GM03348 (cell line): ENCODE measurements around the gene TMEM131.
A peak's percentile ranks its signal among the peaks of the same experiment; 100 is the strongest.

ENCODE experiments used
- DNase-seq: peaks from one replicate; pipeline ENCODE4 v3.0.0; 2012; ENCODE audit warnings: low spot score

TMEM131 gene

DNA sequence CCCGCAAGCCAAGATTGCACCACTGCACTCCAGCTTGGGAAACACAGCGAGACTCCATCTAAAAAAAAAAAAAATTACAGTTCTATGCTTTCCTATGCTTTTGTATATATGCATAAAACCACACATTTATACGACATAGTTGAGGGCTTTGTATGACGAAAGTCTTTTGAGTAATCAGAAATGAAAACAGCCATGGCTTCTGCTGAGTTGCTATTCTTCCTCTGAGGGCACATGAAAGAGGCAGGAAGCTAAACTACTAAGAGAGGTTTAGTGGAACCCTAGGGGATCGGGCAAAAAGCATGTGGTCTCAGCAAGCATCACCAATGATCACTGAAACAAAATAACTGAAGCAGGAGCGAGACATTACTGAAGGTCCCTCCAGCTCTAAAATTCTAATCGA, 182.8 kb downstream of the TMEM131 start:
- DNase-seq = no peak

DNA sequence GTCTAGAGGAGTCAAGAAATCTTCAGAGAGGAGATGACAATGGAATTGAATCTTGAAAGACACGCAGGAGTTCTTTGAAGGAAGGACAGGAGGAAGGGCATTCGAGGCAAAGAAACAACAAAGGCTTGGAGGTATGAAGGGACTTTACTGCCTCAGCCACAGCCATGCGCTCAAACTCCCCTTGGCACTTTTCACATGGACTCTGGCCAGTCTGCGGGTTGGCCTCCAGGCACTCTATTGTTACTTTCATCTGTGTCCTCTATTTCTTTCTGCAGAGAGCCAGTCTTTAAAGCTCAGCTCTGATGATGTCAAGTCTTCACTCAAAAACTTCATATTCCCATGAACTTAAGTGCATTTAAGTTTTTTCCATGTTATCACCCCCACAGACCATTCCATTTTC, 186.9 kb downstream of the TMEM131 start:
- no peak for DNase-seq

DNA sequence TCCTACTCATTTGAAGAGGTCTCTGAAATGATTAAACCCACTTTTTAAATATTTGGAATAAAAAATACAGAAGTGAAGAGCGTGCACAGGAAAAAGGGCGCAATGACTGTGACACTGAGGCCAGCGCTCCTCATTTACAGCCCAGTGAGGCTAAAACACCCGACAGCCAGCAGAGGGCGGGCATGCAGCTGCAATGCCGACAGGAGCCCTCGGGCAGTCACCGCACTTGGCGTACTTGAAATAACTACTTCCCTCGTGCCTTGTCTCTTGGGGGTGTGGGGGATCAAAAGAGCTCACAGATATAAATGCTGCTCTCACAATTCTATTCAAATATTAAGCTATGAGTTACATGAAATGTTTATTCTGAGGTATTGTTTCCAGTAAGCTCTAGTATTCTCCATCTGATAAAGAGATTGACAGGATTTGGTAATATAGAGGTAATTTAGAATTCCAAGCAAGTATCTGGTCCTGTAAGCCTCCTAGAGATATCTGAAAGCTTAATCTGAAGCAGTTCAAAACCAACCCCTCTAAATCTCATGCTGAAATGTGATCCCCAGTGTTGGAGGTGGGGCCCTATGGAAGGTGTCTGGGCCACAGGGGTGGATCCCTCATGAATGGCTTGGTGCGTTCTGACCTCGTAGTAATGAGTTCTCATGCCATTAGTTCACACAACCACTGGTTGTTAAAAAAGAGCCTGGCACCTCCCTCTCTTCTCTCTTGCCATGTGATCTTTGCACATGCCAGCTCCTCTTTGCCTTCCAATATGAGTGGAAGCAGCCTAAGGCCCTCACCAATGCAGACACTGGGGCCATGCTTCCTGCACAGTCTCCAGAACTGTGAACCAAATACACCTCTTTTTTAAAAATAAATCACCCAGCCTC, 188.8 kb downstream of the TMEM131 start:
- DNase-seq = peak; percentile 88

DNA sequence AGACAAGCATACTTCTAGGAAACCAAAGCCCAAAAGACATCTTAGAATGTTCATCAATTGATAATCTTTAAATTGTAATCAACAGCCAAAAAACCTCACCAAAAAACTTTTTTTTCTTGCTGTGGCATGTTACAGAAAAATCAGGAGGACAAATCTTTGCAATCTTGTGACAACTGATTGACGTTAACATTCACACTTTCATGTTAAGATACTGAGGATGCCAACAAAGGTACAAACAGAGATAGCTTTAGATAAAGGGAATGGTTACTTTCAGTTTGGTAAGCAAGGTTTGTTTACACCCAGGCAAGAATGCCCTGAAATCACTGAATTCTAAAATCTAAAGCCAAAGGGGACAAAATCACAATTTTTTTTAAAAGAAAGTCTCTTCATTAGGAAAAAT, 190.0 kb downstream of the TMEM131 start:
- no peak for DNase-seq

DNA sequence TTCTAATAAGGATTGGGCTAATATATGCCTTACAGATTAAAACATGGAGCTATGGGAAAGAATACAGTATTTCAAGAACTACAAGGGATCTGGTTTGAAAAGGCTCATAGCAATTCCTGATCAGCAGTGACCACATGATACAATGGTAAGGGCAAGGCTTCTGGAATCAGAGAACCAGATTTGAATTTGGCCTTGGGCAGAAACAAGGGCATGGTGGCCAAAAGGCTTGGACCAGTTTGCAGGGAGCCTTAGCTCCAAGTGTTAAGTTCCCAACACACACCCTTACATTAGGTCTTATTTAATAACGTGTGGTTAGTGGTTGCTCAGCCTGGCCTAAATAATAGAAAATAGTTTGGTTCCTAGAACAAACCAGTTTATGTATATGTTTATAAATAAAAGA, 194.7 kb downstream of the TMEM131 start:
- no peak for DNase-seq

DNA sequence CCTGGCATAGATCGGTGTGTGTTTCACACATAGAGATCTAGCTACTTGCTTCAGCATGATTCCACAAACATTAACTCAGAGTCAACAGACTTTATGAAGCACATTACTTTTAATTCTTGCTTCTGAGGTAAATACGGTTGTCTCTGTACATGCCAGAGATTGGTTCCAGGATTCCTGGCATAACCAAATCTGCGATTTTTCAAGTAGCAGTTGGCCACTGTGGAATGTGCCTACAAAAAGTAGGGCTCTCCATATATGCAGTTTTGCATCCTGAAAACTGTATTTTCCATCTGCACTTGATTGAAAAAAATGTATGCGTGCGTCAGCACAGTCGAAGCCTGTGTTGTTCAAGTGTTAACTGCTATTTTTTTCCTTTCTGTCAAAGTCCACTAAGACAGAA, 197.3 kb downstream of the TMEM131 start:
- DNase-seq = no peak

DNA sequence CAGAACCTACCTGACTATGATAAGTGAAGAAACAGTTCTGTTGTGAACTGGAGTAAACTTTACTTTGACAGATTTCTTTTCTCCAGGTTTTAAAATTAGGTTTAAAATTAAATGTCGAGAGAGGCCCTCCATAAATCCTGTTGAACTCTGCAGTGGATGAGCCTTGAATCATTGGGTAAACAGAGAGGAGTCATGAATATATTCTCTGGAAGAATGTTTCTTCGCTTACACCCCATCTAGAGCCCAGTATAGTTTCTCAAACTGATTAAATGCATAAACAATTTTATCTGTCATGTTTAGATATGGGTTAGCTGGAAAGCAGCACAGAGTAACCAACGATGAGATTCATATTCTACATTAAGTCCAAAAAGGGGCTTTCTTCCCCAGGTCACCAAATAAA, 198.4 kb downstream of the TMEM131 start:
- DNase-seq = no peak

DNA sequence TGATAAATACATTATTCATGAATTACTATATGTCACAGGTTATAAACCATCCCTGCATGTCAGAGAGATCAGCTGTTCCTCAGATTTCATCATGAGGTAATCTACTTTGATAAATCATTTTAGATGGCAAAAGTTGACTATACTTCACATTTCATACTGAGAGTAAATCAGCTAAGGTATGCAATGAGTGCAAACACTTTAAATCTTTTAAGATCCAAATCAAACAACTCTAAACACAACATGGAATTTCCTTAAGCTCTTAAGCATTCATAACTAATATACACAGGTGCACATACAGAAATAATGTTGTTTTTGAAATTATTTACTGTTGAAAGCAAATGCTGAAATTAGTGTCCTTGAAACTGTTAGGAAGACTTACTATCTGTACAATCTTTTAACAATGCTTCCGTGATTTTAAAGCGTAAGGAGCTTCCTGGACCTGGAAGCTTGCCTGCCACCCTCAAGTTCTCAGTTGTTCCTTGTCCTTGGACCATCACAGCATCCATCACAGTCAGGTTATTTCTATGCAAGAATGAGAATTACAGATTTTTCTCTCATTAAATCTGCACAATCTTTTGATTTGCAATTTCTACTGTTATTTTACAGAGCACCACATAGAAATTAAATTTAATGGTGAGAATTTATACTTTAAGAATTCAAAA, 199.2 kb downstream of the TMEM131 start:
- no peak for DNase-seq

DNA sequence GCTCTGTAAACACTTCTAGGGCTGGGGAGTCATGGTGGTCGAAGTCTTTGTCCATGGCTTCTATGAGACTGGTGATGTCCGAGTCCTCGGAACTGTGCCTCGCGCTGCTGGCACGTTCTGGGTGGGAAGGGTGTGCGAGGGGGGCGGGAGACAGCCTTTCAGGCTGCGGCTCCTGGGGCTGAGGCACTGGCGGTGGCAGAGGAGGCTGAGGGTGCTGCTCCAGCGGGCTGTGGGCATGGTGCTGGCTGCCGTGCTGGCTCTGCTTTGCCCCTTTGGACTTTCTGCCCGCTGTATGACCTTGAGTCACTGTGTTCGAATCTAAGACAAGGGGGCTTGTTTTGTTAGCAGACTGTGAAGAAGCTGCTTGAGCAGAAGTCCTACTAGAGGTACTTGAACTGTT, 203.3 kb downstream of the TMEM131 start:
- no peak for DNase-seq

DNA sequence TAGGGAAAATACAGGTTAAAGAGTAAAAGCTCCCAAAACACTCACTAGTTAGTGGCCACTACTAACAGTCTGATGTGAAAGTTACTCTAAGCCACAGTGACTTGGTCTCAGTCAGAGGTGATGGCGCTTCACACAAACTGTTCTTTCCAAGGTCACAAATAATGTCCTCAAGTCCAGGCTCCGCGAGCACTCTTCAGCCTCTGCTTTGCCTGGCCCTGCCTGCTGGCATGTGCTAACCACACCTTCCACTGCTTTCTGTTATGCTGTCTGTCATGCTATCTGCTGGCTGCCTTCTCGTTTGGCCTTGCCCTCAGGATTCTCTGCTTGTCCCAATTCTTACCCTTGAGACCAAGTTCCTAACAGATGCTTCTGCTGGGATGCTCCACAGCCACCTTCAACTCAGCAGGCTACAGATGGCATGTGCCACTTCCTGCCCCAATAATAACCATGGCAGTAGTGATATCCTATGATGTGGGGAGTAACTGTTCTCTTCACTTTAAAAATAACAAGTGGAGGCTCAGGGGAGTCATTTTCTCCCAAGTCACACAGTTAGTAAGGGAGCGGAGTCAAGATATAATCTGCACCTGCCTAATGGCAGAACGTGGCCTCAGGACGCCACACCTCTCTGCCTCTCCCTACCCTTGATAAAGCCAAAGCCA, 206.6 kb downstream of the TMEM131 start:
- DNase-seq = no peak

DNA sequence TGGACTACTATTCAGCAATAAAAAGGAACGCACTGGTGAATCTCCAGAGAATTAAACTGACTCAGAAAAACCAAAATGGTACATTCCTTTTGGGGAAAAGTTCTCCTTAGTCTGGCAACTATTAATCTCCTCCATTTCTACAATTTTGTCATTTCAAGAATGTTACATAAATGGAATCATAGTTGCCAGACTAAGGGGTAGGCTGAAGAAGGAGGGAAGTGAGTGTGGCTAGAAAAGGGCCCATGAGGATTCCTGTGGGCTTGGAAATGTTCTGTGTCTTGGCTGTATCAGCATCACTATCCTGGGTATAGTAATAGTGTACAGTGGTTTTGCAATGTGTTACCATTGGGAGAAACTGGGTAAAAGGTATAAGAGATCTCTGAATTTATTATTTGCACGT, 209.9 kb downstream of the TMEM131 start:
- no peak for DNase-seq

DNA sequence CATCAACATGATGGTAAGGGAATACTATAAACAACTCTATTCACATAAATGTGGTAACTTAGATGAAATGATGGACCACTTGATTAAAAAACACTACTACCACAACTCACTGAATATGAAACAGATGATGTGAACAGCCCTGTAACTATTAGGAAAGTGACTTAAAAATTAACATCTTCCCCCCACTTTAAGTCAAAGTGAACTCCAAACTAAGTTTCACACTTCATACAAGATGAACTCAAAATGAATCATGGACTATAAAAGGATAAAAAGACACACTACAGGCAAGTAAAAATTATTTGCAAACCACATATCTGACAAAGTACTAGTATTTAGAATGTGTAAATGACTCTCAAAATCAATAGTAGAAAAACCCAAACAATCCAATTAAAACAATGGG, 210.8 kb downstream of the TMEM131 start:
- no peak for DNase-seq

DNA sequence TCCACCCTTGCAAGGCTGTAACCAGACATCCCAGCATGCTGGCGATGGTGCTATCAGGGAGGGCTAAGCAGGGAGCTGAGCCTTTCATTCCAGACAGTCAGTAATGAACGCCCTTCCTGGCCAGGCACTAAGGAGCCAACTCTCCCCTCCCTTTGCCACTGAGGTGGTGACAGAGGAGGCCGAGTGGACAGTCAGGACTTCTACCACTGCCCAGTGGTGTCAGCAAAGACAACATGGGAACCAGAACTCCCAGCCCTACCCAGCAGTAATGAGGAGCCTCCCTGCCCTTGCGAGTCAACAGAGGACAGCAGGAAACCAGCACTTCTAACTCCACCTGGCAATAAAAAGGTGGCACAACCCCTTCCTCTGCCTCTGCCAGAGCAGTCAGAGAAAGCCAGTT, 213.8 kb downstream of the TMEM131 start:
- no peak for DNase-seq

DNA sequence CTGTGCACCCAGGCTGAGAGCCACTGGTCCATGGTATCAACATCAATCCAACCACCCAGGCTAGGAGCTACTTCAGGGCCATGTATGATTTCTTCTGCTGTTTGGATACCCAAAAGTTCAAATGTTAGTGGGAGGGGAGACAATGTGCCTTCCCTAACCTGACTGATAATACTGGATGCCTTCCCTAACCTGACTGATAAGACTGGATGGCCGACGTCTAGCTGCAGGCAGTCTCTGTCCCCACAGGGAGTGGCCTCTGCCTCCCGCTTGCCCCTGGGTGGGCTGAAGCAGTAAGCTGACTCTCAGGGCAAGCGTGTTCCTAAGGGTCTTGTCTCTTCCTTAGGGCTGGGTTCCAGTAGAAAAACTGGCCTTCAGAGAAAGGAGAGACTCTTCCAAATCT, 216.6 kb downstream of the TMEM131 start:
- DNase-seq = no peak

DNA sequence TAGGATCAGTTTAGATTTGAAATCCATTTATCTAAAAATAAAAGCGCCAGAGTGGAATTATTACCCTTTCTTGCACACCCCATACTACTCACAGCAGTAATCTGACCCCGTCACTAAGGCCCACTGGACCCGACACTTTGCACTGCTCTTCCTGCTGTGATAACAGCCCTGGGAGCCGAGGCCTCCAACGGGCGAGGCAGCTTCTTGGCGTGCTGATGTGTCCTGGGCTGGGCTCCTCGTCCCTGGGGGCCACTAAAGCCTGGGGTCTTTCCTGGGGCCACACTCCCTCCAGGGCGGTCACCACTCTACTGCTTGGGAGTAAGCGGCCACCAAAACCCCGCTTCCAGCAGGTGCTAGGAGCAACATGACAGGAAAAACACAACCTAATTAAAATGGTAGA, 220.7 kb downstream of the TMEM131 start:
- no peak for DNase-seq

DNA sequence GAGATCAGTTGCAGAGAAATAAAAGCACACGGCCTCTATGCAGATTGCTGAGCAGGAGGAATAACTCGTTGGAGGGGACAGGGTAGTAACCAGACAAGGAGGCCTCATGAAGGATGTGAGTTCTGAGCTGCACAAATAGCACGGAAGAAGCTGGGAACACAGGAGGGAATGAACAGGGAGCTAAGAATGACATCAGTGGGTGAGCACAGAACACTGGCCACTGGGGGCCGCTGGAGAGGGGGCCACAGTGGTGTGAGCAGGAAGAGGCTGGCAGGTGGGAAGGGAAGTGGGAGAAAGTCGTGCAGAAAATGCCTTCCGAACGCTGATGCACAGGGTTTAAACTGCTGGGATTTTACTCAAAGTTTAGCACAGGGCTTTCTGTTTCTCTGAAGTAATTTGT, 221.3 kb downstream of the TMEM131 start:
- no peak for DNase-seq

DNA sequence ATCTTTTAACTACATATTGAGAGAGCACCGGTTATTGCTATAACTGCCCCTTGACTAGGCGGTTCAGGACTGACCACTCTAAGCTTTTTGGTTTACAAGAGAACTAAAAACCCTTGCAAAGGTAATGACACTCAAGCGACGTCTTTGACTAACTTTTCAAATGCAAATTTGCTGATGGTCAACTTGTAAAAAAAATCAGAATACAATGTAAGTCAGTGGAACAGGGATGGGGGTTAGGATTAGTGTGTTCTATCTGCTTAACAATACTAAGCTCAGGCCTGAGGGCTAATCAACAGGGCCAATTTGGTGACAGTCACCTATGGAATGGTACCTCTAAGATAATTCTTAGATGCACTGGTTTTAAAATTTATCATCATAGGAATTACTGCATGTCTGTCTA, 225.3 kb downstream of the TMEM131 start:
- DNase-seq = no peak

DNA sequence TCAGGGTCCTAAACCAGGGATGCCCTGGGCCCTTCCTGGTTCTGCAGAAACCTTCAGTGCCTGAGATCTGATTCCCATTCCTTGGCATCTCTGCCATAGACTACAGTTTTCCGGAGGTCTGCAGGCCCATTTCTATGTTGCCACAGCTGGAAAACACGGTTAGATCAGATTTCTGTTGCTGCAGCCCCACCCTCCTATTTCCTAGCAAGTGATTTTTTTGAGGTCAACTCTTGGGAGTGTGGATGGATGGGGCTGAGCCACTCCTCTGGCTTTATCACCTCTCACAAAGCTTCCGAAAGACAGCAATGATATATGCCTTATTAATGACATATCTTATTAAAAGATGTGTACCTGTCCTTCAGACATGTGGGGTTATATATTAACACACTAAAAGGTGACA, 226.0 kb downstream of the TMEM131 start:
- no peak for DNase-seq

DNA sequence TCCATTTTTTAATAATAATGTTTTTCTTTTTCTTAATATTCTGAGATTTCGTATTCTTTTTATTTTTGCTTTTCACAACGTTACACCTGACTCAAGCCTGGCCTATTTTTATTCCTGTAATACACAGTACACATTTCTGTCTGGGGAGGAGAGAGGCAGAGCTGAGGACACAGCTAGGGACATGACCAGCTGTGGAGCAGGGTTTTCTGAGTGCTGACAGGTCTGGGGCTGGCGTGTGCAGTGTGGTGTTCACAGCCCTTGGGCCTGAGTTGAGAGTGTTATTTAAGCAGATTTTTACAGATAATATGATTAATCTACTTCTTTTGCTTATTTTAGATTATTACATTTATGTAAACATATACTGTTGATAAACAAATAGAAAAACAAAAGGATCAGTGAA, 226.4 kb downstream of the TMEM131 start:
- DNase-seq = no peak

DNA sequence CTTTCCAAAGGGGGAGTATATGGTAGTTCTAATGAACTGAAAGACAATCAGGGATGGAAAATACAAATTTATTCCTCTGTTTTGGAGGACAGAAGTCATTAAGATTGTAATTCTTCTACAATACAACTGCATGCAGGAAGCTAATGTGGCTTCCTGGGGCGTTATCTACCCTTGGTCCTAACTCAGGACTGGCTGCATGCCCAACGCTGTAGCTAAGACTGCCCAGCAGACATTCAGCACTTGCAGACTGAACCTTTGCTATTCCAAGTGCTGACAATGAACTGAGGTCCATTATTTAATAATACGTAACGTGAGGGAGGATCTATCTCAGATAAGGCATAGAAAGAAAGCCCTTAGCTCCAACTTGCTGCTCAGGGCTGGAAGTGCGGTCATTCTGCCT, 229.2 kb downstream of the TMEM131 start:
- DNase-seq = no peak

DNA sequence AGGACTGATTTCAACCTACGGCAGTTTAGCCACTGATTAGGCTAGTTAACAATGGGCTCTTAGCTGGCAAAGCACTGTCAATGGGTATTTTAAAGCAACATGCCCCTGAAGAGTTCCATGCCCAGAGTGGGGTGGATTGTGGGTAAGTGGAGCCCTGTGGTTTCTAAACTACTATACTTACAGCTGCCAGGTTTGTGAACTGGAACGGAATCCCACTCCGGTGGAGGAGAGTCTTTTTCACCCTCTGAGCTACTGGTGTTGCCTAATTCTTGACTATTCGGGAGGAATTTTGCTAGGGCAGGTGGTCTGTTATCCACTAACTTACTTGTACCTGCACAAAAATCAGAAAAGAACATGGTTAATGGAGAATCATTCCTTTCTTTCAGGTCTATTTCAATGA, 229.8 kb downstream of the TMEM131 start:
- DNase-seq = no peak

DNA sequence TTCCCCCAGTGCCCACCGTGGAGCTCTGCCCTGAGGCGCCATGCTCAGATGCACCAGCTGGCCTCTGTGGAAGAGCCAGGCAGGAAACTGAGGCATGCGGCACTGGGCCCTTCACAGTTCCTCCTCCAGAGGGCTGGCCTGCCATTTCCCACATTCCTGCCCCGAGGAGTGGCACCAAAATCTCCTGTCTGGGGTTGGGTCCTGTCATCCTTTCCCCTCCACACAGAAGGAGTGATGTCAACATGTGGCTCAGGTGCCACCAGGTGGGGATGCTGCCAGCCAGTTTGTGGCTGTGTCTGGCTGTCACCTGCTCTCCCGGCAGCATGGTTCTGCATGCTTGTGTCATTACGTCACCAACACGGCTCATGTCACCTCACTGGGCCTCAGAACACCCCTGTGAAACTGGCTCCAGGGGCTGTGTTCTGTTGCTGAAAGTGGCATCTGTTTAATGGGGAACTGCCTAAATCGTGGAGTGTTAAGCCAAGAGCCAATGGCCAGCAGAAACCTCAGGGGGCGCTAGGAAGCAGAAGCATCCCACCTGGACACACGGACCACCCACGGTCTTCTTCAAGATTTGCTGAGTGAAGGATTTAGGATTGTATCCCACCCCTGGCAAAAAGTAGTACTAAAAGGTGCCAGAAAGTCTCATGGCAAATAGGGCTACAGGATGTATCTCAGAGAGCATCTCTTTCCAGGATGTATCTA, 231.0 kb downstream of the TMEM131 start:
- DNase-seq = no peak
